ENCODE results near the gene MAP2K2.
A peak's percentile ranks its signal among the peaks of the same experiment; 100 is the strongest.
"Not testable (repeated sequence)": the region's sequence is repeated elsewhere in the genome, so short reads cannot be mapped to it uniquely, and the experiment has no call there.

MAP2K2 gene

DNA sequence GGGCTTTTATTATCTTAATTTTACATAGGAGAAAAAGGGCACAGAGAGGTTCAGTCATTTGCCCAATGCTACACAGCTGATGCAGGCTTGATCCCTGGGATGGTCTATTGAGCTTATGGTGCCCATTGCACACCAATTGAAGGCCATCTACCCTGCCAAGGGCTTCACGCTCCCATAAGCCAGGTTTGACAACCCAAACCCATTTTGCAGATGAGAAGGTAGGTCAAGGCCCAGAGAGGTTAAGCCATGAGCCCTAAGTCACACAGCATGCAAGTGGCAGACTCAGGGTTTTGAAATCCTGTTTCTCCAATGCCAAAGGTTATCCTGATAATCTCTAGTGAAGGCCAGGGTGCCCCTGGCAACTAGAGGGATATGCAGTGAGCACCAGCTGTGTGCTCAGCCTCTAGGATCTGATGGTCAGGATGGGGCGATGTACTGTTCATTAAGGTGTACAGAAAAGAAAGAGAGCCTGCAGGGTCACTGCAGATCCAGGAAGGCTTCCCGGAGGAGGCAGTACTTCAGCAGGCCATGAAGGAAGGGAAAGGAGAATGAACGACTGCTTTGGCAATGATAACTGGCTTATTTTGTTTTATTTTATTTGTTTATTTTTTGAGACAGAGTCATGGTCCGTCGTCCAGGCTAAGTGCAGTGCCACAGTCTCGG is 37.6 kb upstream of the MAP2K2 start:
- no peaks in the 10 kb centered on the region for H3K4me1 ChIP-seq (ENCODE audit: control insufficient read depth in 2 of 2, insufficient read depth in 1 of 2, low read depth in 1 of 2, low read length in 2 of 2)
- H2BK5ac ChIP-seq (ENCODE audit: low read length) = no peak overlapping the region
- H3K23ac ChIP-seq (ENCODE audit: low read depth, low read length, poor library complexity) = no peak overlapping the region
- H3K36me3 ChIP-seq (replicated peaks in 1 of 2; ENCODE audit: control insufficient read depth in 2 of 2, insufficient read depth in 2 of 2, low read length in 2 of 2) = no peaks in the 10 kb centered on the region
- peaks cover 0 to 2% of the 10 kb centered on the region in 2 donors for H3K9me3 ChIP-seq (replicated peaks in 1 of 2; ENCODE audit: control insufficient read depth in 2 of 2, insufficient read depth in 1 of 2, low read depth in 1 of 2, low read length in 2 of 2)
- H2AFZ ChIP-seq (ENCODE audit: low read length) = no peak overlapping the region
- H2BK12ac ChIP-seq (ENCODE audit: low read length) = no peak overlapping the region
- WGBS, 2 donors (ENCODE audit: extremely low coverage in 2 of 2, insufficient read length in 2 of 2, insufficient replicate concordance in 1 of 2) = no CpG with 5 or more reads among the region's 7 CpGs
- H2AK5ac ChIP-seq (ENCODE audit: low read depth, low read length) = no peak overlapping the region
- H2BK120ac ChIP-seq (ENCODE audit: low read depth, low read length) = no peak overlapping the region
- H3K4me2 ChIP-seq (ENCODE audit: insufficient read depth, low read length, poor library complexity, severe bottlenecking) = no peak overlapping the region
- no peak for DNase-seq (ENCODE audit: low spot score)
- no peak overlapping the region for H3K14ac ChIP-seq (ENCODE audit: low read length)
- no peak overlapping the region for H2BK15ac ChIP-seq (ENCODE audit: low read length)
- no peak overlapping the region for H4K8ac ChIP-seq (ENCODE audit: low read depth, low read length)
- no peak overlapping the region for H3K18ac ChIP-seq (ENCODE audit: low read length)
- no peak overlapping the region for H4K91ac ChIP-seq (ENCODE audit: low read depth, low read length, poor library complexity)
- no peak overlapping the region for H3K27ac ChIP-seq (replicated peaks; ENCODE audit: low read length)
- H3K4ac ChIP-seq (ENCODE audit: low read length) = no peak overlapping the region
- no peak overlapping the region for H3K4me3 ChIP-seq (ENCODE audit: low read length in 2 of 2)
- H3K79me1 ChIP-seq (ENCODE audit: low read depth, low read length) = peaks cover 3% of the 10 kb centered on the region
- no peak overlapping the region for H3K9ac ChIP-seq (ENCODE audit: low read depth, low read length, poor library complexity)
- H3K27me3 ChIP-seq (ENCODE audit: control insufficient read depth in 3 of 3, insufficient read depth in 3 of 3, low read depth in 1 of 3, low read length in 3 of 3) = no peaks in the 10 kb centered on the region

DNA sequence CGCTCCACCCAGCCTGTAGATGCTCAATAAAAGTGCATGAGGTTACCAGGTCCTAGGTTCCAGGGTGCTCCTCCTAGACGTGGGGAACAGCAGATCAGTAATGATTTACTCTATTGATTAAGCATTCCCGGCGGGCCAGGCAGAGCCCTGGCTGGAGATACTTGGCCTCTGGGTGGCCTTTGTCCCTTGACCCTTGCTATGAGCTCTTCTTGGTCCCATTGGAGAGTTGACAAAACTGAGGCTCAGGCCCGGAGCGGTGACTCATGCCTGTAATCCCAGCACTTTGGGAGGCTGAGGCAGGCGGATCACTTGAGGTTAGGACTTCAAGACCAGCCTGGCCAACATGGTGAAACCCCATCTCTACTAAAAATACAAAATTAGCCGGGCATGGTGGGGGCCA is 34.0 kb upstream of the MAP2K2 start:
- H2BK5ac ChIP-seq (ENCODE audit: low read length); H3K4ac ChIP-seq (ENCODE audit: low read length); H3K9me3 ChIP-seq (replicated peaks in 1 of 2; ENCODE audit: control insufficient read depth in 2 of 2, insufficient read depth in 1 of 2, low read depth in 1 of 2, low read length in 2 of 2); H3K27me3 ChIP-seq (ENCODE audit: control insufficient read depth in 3 of 3, insufficient read depth in 3 of 3, low read depth in 1 of 3, low read length in 3 of 3); H3K23ac ChIP-seq (ENCODE audit: low read depth, low read length, poor library complexity); H4K91ac ChIP-seq (ENCODE audit: low read depth, low read length, poor library complexity); H2BK12ac ChIP-seq (ENCODE audit: low read length); H3K36me3 ChIP-seq (replicated peaks in 1 of 2; ENCODE audit: control insufficient read depth in 2 of 2, insufficient read depth in 2 of 2, low read length in 2 of 2); H4K8ac ChIP-seq (ENCODE audit: low read depth, low read length); DNase-seq (ENCODE audit: low spot score); H3K4me2 ChIP-seq (ENCODE audit: insufficient read depth, low read length, poor library complexity, severe bottlenecking); H3K18ac ChIP-seq (ENCODE audit: low read length); H3K27ac ChIP-seq (replicated peaks; ENCODE audit: low read length); H3K4me3 ChIP-seq (ENCODE audit: low read length in 2 of 2); H2BK15ac ChIP-seq (ENCODE audit: low read length); H2AFZ ChIP-seq (ENCODE audit: low read length); H2BK120ac ChIP-seq (ENCODE audit: low read depth, low read length); H3K9ac ChIP-seq (ENCODE audit: low read depth, low read length, poor library complexity); H3K14ac ChIP-seq (ENCODE audit: low read length); H3K4me1 ChIP-seq (ENCODE audit: control insufficient read depth in 2 of 2, insufficient read depth in 1 of 2, low read depth in 1 of 2, low read length in 2 of 2); H2AK5ac ChIP-seq (ENCODE audit: low read depth, low read length); H3K79me1 ChIP-seq (ENCODE audit: low read depth, low read length): not testable (repeated sequence)
- WGBS, 2 donors (ENCODE audit: extremely low coverage in 2 of 2, insufficient read length in 2 of 2, insufficient replicate concordance in 1 of 2) = no CpG with 5 or more reads among the region's 8 CpGs

DNA sequence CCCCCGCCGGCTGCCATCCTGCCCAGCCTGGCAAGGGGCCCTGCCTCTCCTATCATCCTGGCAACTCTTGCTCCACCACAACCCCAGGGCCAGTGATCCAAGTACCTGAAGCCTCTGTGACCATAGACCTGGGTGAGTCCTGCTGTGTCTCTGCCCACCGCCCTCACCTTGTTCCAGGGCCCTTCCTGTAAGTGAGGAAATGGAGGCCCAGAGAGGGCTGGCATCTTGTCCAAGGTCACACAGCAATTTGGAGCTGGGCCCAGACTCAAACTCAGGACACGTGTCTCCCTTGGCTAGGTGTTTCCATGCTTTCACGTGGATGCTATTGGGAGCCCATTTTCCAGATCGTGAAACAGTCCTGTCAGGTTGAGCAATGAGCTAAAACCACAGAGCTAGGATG is 33.2 kb upstream of the MAP2K2 start:
- Histone ChIP-seq H3K9ac (ENCODE audit: low read depth, low read length, poor library complexity) (peak overlapping the region; percentile 21), H3K23ac (ENCODE audit: low read depth, low read length, poor library complexity) (no peak overlapping the region), H3K4me3 (ENCODE audit: low read length in 2 of 2) (peak overlapping the region in 1 of 2 donors; percentile 4), H2AFZ (ENCODE audit: low read length) (no peak overlapping the region), H3K4me2 (ENCODE audit: insufficient read depth, low read length, poor library complexity, severe bottlenecking) (no peak overlapping the region), H2BK120ac (ENCODE audit: low read depth, low read length) (no peak overlapping the region), H2BK15ac (ENCODE audit: low read length) (no peak overlapping the region), H3K27ac (replicated peaks; ENCODE audit: low read length) (no peak overlapping the region), H2BK5ac (ENCODE audit: low read length) (no peak overlapping the region), H3K14ac (ENCODE audit: low read length) (no peak overlapping the region), H4K91ac (ENCODE audit: low read depth, low read length, poor library complexity) (no peak overlapping the region), H3K18ac (ENCODE audit: low read length) (peak overlapping the region; percentile 57), H2BK12ac (ENCODE audit: low read length) (peak overlapping the region; percentile 63), H4K8ac (ENCODE audit: low read depth, low read length) (no peak overlapping the region), H3K4ac (ENCODE audit: low read length) (no peak overlapping the region), H3K79me1 (ENCODE audit: low read depth, low read length) (peaks cover 3% of the 10 kb centered on the region), H2AK5ac (ENCODE audit: low read depth, low read length) (peak overlapping the region; percentile 46), H3K9me3 (replicated peaks in 1 of 2; ENCODE audit: control insufficient read depth in 2 of 2, insufficient read depth in 1 of 2, low read depth in 1 of 2, low read length in 2 of 2) (peaks cover 0 to 2% of the 10 kb centered on the region in 2 donors), H3K36me3 (replicated peaks in 1 of 2; ENCODE audit: control insufficient read depth in 2 of 2, insufficient read depth in 2 of 2, low read length in 2 of 2) (no peaks in the 10 kb centered on the region), H3K27me3 (ENCODE audit: control insufficient read depth in 3 of 3, insufficient read depth in 3 of 3, low read depth in 1 of 3, low read length in 3 of 3) (peaks cover 0 to 4% (median 0%) of the 10 kb centered on the region in 3 experiments), H3K4me1 (ENCODE audit: control insufficient read depth in 2 of 2, insufficient read depth in 1 of 2, low read depth in 1 of 2, low read length in 2 of 2) (no peaks in the 10 kb centered on the region)
- DNase-seq (ENCODE audit: low spot score) = no peak
- WGBS, 2 donors (ENCODE audit: extremely low coverage in 2 of 2, insufficient read length in 2 of 2, insufficient replicate concordance in 1 of 2) = no CpG with 5 or more reads among the region's 6 CpGs

DNA sequence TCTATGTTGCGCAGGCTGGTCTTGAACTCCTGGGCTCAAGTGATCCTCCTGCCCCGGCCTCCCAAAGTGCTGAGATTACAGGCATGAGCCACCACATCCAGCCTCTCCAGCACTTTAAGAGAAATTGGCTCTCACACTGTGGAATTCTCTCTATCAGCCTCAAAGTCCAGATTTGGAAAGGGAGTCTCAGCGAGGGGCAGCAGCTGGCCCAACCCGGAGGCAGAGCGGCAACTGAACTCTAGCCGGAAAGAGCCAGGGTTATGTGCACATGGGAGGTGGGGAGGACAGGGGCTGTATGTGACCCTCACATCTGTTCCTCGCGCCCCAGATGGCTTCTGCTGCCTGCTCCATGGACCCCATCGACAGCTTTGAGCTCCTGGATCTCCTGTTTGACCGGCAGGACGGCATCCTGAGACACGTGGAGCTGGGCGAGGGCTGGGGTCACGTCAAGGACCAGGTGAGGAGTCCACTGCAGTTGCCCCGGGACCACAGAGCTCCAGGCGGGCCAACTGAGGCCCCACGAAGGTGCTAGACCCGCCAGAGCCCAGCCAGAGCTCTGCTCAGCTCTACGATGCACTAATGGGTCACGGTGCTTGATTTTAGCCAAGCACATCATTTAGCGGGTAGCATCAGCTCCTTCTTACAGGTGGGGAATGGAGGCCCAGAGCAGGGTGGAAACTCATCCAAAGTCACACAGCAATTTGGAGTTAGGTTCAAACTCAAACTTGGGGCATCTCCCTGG is 30.8 kb upstream of the MAP2K2 start:
- Histone ChIP-seq H2AFZ (ENCODE audit: low read length) (no peak overlapping the region), H3K4ac (ENCODE audit: low read length) (no peak overlapping the region), H4K91ac (ENCODE audit: low read depth, low read length, poor library complexity) (no peak overlapping the region), H2BK120ac (ENCODE audit: low read depth, low read length) (no peak overlapping the region), H3K23ac (ENCODE audit: low read depth, low read length, poor library complexity) (peak overlapping the region; percentile 73), H3K4me3 (ENCODE audit: low read length in 2 of 2) (peak overlapping the region in 1 of 2 donors; percentile 6), H3K27ac (replicated peaks; ENCODE audit: low read length) (no peak overlapping the region), H2BK5ac (ENCODE audit: low read length) (no peak overlapping the region), H3K27me3 (ENCODE audit: control insufficient read depth in 3 of 3, insufficient read depth in 3 of 3, low read depth in 1 of 3, low read length in 3 of 3) (peaks cover 0 to 8% (median 0%) of the 10 kb centered on the region in 3 experiments), H2BK12ac (ENCODE audit: low read length) (peak overlapping the region; percentile 58), H3K18ac (ENCODE audit: low read length) (peak overlapping the region; percentile 52), H4K8ac (ENCODE audit: low read depth, low read length) (peak overlapping the region; percentile 23), H3K9ac (ENCODE audit: low read depth, low read length, poor library complexity) (no peak overlapping the region), H3K14ac (ENCODE audit: low read length) (peak overlapping the region; percentile 31), H3K4me1 (ENCODE audit: control insufficient read depth in 2 of 2, insufficient read depth in 1 of 2, low read depth in 1 of 2, low read length in 2 of 2) (no peaks in the 10 kb centered on the region), H2BK15ac (ENCODE audit: low read length) (no peak overlapping the region), H2AK5ac (ENCODE audit: low read depth, low read length) (peak overlapping the region; percentile 86), H3K9me3 (replicated peaks in 1 of 2; ENCODE audit: control insufficient read depth in 2 of 2, insufficient read depth in 1 of 2, low read depth in 1 of 2, low read length in 2 of 2) (no peaks in the 10 kb centered on the region), H3K4me2 (ENCODE audit: insufficient read depth, low read length, poor library complexity, severe bottlenecking) (no peak overlapping the region), H3K79me1 (ENCODE audit: low read depth, low read length) (peaks cover 3% of the 10 kb centered on the region), H3K36me3 (replicated peaks in 1 of 2; ENCODE audit: control insufficient read depth in 2 of 2, insufficient read depth in 2 of 2, low read length in 2 of 2) (no peaks in the 10 kb centered on the region)
- no peak for DNase-seq (ENCODE audit: low spot score)
- whole genome bisulfite sequencing, 2 donors (ENCODE audit: extremely low coverage in 2 of 2, insufficient read length in 2 of 2, insufficient replicate concordance in 1 of 2) = no CpG with 5 or more reads among the region's 21 CpGs

Measured in neuronal stem cell (in vitro differentiated cells).